ENCODE measurements around the gene PTPRD.

GRCh38 chr9:8883321-8883720 lies 1729.5 kb downstream of the PTPRD start:
- TF ChIP-seq POLR2A (IDR thresholded peaks at IDR 0.05; ENCODE audit: borderline replicate concordance, extremely low read depth, insufficient read depth, insufficient read length) (no peak), EZH2 (IDR thresholded peaks at IDR 0.05) (no peak), REST (IDR thresholded peaks at IDR 0.05; ENCODE audit: low read depth) (no peak), POLR2AphosphoS5 (IDR thresholded peaks at IDR 0.05; ENCODE audit: low read depth, low read length) (no peak), ATF3 (IDR thresholded peaks at IDR 0.05) (no peak), CTCF (IDR thresholded peaks at IDR 0.05 in 2 of 3, conservative IDR thresholded peaks at IDR 0.05 in 1 of 3; ENCODE audit: borderline replicate concordance in 1 of 3, insufficient read depth in 1 of 3, low read depth in 2 of 3, low read length in 2 of 3) (no peak), RAD21 (IDR thresholded peaks at IDR 0.05; ENCODE audit: low read depth) (no peak), SIN3A (IDR thresholded peaks at IDR 0.05; ENCODE audit: low read depth) (no peak), EZH2phosphoT487 (IDR thresholded peaks at IDR 0.05; ENCODE audit: borderline replicate concordance) (no peak), MAX (IDR thresholded peaks at IDR 0.05) (no peak), YY1 (IDR thresholded peaks at IDR 0.05; ENCODE audit: extremely low read depth, insufficient replicate concordance, low read depth, low read length) (no peak), SP1 (IDR thresholded peaks at IDR 0.05; ENCODE audit: low read depth) (no peak), TCF7L2 (IDR thresholded peaks at IDR 0.05; ENCODE audit: borderline replicate concordance, extremely low read depth, insufficient read depth, insufficient read length) (no peak)
